IMR-90 (cell line): ENCODE measurements around the gene MT1X. TPM values are rescaled to one million over a fixed set of nuclear protein-coding genes. Genes with fewer than 3 reads are reported as not detected.
A peak's percentile ranks its signal among the peaks of the same experiment; 100 is the strongest.

Source experiments
- ATAC-seq: fragments of 200-7000 bp; cut with Tn5 transposase; 2 replicates; pipeline ENCODE4 v1.9.1; 2020; ENCODE audit warnings: low read depth, mild to moderate bottlenecking, moderate library complexity
- BruUV-seq: library from RNA; stranded (reverse); fragments of 400-500 nt; replicated peaks from 2 replicates; lab custom pipeline; 2021; lab: Mats Ljungman, UMichigan
- CTCF ChIA-PET: fragments of 300-600 bp; formaldehyde crosslinking; extraction: SDS; loops from one replicate; lab custom pipeline; 2021; ENCODE audit warnings: antibody characterized with exemption; lab: Yijun Ruan, JAX
- POLR2A ChIA-PET: fragments of 300-600 bp; sonication (Branson Sonifier 250); formaldehyde crosslinking; loops from one replicate; lab custom pipeline; 2022; ENCODE audit warnings: antibody characterized with exemption; ENCODE audit not compliant: unreplicated experiment; lab: Charles Lee
- DNase-seq: peaks from one replicate; pipeline ENCODE4 v3.0.0; 2013
- H2AFZ ChIP-seq: replicated peaks from 2 replicates; pipeline ENCODE3; 2013; ENCODE audit warnings: low read length, mild to moderate bottlenecking; ENCODE audit not compliant: poor library complexity
- H2AK5ac ChIP-seq: 2 replicates; pipeline ENCODE4 v1.6.1; 2013; ENCODE audit warnings: low read depth, low read length, inconsistent platforms
- H2AK9ac ChIP-seq: replicated peaks from 2 replicates; pipeline ENCODE3; 2013; ENCODE audit warnings: mild to moderate bottlenecking, low read depth, low read length, moderate library complexity; ENCODE audit not compliant: poor library complexity
- H2BK120ac ChIP-seq: 2 replicates; pipeline ENCODE4 v1.6.1; 2013; ENCODE audit warnings: low read depth, low read length, inconsistent platforms
- H2BK15ac ChIP-seq: 3 replicates; pipeline ENCODE4 v1.6.1; 2013; ENCODE audit warnings: low read depth, low read length, inconsistent platforms
- H2BK20ac ChIP-seq: 2 replicates; pipeline ENCODE4 v1.6.1; 2013; ENCODE audit warnings: low read depth, mild to moderate bottlenecking, inconsistent platforms, low read length, moderate library complexity
- H2BK5ac ChIP-seq: 2 replicates; pipeline ENCODE4 v1.6.1; 2013; ENCODE audit warnings: mild to moderate bottlenecking, low read depth, low read length, inconsistent platforms; ENCODE audit not compliant: poor library complexity, severe bottlenecking
- H3K14ac ChIP-seq: replicated peaks from 2 replicates; pipeline ENCODE4 v1.6.1; 2013; ENCODE audit warnings: low read depth, low read length, inconsistent platforms
- H3K18ac ChIP-seq: 2 replicates; pipeline ENCODE4 v1.6.1; 2013; ENCODE audit warnings: low read depth, low read length, control low read depth
- H3K23ac ChIP-seq: 2 replicates; pipeline ENCODE4 v1.6.1; 2013; ENCODE audit warnings: low read depth, low read length, inconsistent platforms
- H3K27ac ChIP-seq: 2 replicates; pipeline ENCODE4 v1.5.1; 2013; ENCODE audit warnings: mild to moderate bottlenecking, control low read depth, low read length; ENCODE audit not compliant: insufficient read depth
- H3K27me3 ChIP-seq: 2 replicates; pipeline ENCODE4 v1.6.1; 2013; ENCODE audit warnings: low read length; ENCODE audit not compliant: control insufficient read depth, insufficient read depth
- H3K36me3 ChIP-seq: 2 replicates; pipeline ENCODE4 v1.6.1; 2013; ENCODE audit warnings: low read length, mixed read lengths; ENCODE audit not compliant: control insufficient read depth, insufficient read depth
- H3K4ac ChIP-seq: 2 replicates; pipeline ENCODE4 v1.6.1; 2013; ENCODE audit warnings: low read depth, low read length, inconsistent platforms
- H3K4me1 ChIP-seq: 2 replicates; pipeline ENCODE4 v1.6.1; 2013; ENCODE audit warnings: low read length, mixed read lengths; ENCODE audit not compliant: control insufficient read depth, insufficient read depth
- H3K4me2 ChIP-seq: 2 replicates; pipeline ENCODE4 v1.6.1; 2013; ENCODE audit warnings: low read depth, mild to moderate bottlenecking, control low read depth, low read length, moderate library complexity
- H3K4me3 ChIP-seq: 2 replicates; pipeline ENCODE4 v1.5.1; 2013; ENCODE audit warnings: low read depth, mild to moderate bottlenecking, control low read depth, low read length, moderate library complexity; ENCODE audit not compliant: insufficient read depth
- H3K56ac ChIP-seq: 2 replicates; pipeline ENCODE4 v1.6.1; 2013; ENCODE audit warnings: low read length, inconsistent platforms; ENCODE audit not compliant: insufficient read depth; ENCODE audit errors: extremely low read depth
- H3K79me1 ChIP-seq, 2 experiments: 2 replicates each; pipeline ENCODE4 v1.6.1; 2013; ENCODE audit warnings: low read length in 2 of 2, inconsistent platforms in 1 of 2, low read depth in 1 of 2
- H3K9ac ChIP-seq: 2 replicates; pipeline ENCODE4 v1.6.1; 2013; ENCODE audit warnings: low read depth, low read length, control low read depth
- H3K9me1 ChIP-seq: 2 replicates; pipeline ENCODE4 v1.6.1; 2013; ENCODE audit warnings: low read length, inconsistent platforms; ENCODE audit not compliant: insufficient read depth
- H3K9me3 ChIP-seq: 2 replicates; pipeline ENCODE4 v1.6.1; 2013; ENCODE audit warnings: low read length; ENCODE audit not compliant: control insufficient read depth, insufficient read depth
- H4K20me1 ChIP-seq: 2 replicates; pipeline ENCODE4 v1.6.1; 2013; ENCODE audit warnings: low read length, inconsistent platforms; ENCODE audit not compliant: insufficient read depth
- H4K5ac ChIP-seq: 2 replicates; pipeline ENCODE4 v1.6.1; 2013; ENCODE audit warnings: mild to moderate bottlenecking, low read depth, low read length, control low read depth
- H4K8ac ChIP-seq, 2 experiments: 2 replicates each; pipeline ENCODE4 v1.6.1; 2013; ENCODE audit warnings: low read depth in 2 of 2, low read length in 2 of 2, control low read depth in 1 of 2, inconsistent platforms in 1 of 2
- H4K91ac ChIP-seq: 2 replicates; pipeline ENCODE4 v1.6.1; 2013; ENCODE audit warnings: low read depth, low read length, inconsistent platforms; ENCODE audit not compliant: insufficient read depth
- CEBPB ChIP-seq: IDR thresholded peaks from 2 replicates; pipeline ENCODE4 v1.6.1; 2012; ENCODE audit warnings: low read depth, low read length, improper control_type of control experiment
- MAFK ChIP-seq: IDR thresholded peaks from 2 replicates; pipeline ENCODE4 v1.6.1; 2012; ENCODE audit warnings: low read depth, low read length, improper control_type of control experiment
- SMC3 ChIP-seq: fragments of 150-350 bp; IDR thresholded peaks from 2 replicates; pipeline ENCODE4 v1.6.1; 2016; ENCODE audit warnings: low read depth, mild to moderate bottlenecking, antibody characterized with exemption, low read length, moderate library complexity
- WGBS, 2 experiments: methylation state at CpG; one replicate each; pipeline versions ENCODE4 v1.1.5 to v1.1.7; 2013; ENCODE audit warnings: missing lambda C conversion rate in 2 of 2; ENCODE audit not compliant: insufficient read length in 1 of 2; ENCODE audit errors: extremely low coverage in 2 of 2; 5-methylcytosine and 5-hydroxymethylcytosine counted together
- dilution Hi-C: fragments of 300-500 bp; cut with HindIII; formaldehyde crosslinking; loops from one replicate; pipeline ENCODE4 v1.14.3; 2018; ENCODE audit warnings: low sequenced_read_pairs; ENCODE audit not compliant: unreplicated experiment
- in situ Hi-C: fragments of 300-500 bp; cut with MboI; formaldehyde crosslinking; loops from 3 replicates; pipeline ENCODE4 v1.14.3; 2019; ENCODE audit warnings: low sequenced_read_pairs, inconsistent platforms, mixed read lengths
- intact Hi-C: fragments of 100-400 bp; cut with micrococcal nuclease; formaldehyde crosslinking; loops from 2 replicates; pipeline ENCODE4 v1.10.0; 2022
- polyA plus RNA-seq, 3 experiments: library from polyadenylated mRNA; depleted of rRNA; stranded (reverse); fragments of >200 nt; gene quantifications; 2 replicates each; pipeline ENCODE4 v1.2.3, GENCODE V29; 2012; ENCODE audit warnings: low replicate concordance in 1 of 3
- total RNA-seq: library from RNA; depleted of rRNA; stranded (reverse); fragments of >200 nt; gene quantifications from 2 replicates; pipeline ENCODE4 v1.2.3, GENCODE V29; 2012

The MT1X gene
- total and polyA plus RNA-seq, 2 of the 4 experiments (the other 2 are of a cell fraction): 5.6 to 170 TPM

DNA sequence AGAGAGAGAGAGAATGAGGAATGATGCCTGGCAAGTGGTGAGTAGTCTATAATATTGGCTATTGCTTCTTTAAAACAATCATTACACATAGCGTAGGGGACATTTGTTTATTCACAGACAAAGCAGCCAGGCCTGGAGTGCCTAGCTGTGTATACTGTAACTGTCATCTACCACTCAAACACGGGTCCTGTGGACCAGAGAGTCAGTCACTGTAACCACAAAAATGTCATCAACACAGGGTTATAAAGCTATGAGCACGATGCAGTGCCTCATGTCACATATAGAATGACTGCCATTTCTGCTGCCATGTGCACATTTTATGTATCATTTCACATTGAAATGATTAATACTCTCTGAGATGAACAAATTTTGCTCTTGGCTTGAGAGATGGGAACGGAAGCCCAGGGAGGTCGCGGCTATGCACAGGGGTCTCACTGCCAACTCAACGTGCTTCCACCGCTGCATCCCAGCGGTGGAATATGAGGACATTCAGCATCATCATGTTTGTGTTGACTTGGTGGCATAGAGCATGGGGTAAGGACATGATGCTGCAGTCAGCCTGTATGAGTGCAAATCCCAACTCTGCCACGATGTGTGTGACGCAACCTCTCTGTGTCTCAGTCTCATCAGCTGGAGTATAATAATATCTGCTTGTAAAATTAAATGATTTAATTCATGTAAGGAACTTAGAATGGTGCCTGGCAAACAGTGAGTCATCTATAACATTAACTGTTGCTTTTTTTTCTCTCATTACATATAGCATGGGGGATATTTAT is 9.3 kb upstream of the MT1X start:
- H3K23ac ChIP-seq: peak overlapping the region; percentile 18; the same call in 1 of the 2 replicates
- H2BK20ac ChIP-seq: no peak overlapping the region
- no peak overlapping the region for H3K18ac ChIP-seq
- dilution Hi-C loops: no loop called here
- no peak overlapping the region for H3K14ac ChIP-seq
- no peaks in the 10 kb centered on the region for H3K36me3 ChIP-seq
- H2AK9ac ChIP-seq: no peak overlapping the region
- H3K27ac ChIP-seq: no peak overlapping the region
- no peak overlapping the region for H3K4me3 ChIP-seq
- in situ Hi-C loops: no loop called here
- no peak overlapping the region for H4K8ac ChIP-seq
- DNase-seq: peak; percentile 56
- no peak overlapping the region for H2BK5ac ChIP-seq
- WGBS, 2 experiments: 0% methylated on average over 2 of the region's 11 CpGs; no CpG with 5 or more reads in 1 of the 2 experiments
- H3K9me1 ChIP-seq: peaks cover 5% of the 10 kb centered on the region
- no peak overlapping the region for H2BK15ac ChIP-seq
- H3K9ac ChIP-seq: no peak overlapping the region
- H3K4me1 ChIP-seq: peaks cover 13% of the 10 kb centered on the region
- H4K5ac ChIP-seq: no peak overlapping the region
- H3K4ac ChIP-seq: peak overlapping the region; percentile 7; the same call in 1 of the 2 replicates
- H2BK120ac ChIP-seq: peak overlapping the region; percentile 4; the same call in 1 of the 2 replicates
- ATAC-seq: peak; percentile 68
- peaks cover 50% of the 10 kb centered on the region for H3K27me3 ChIP-seq
- peaks cover 4% of the 10 kb centered on the region; the same call in 1 of the 2 replicates for H4K20me1 ChIP-seq
- H3K9me3 ChIP-seq: no peaks in the 10 kb centered on the region
- H2AK5ac ChIP-seq: no peak overlapping the region
- intact Hi-C loops: no loop called here
- peak overlapping the region; percentile 35 for H3K4me2 ChIP-seq
- BruUV-seq: no TSS peak
- H4K91ac ChIP-seq: no peak overlapping the region
- POLR2A ChIA-PET: no interaction called here
- peak; percentile 94 for TF ChIP-seq CEBPB
- no peak for TF ChIP-seq SMC3
- peak; percentile 22; the same call in 1 of the 2 replicates for TF ChIP-seq MAFK
- CTCF ChIA-PET: interaction anchor here (0.6 to 2.7 kb wide), 6 partner anchors 8 to 116 kb away, joined by 3 to 10 read pairs (median 4); partner anchors contain the start of gene MT1X
- peak overlapping the region; percentile 76 for H2AFZ ChIP-seq
- no peaks in the 10 kb centered on the region for H3K79me1 ChIP-seq
- 0 out of 2 replicates have a peak overlapping the region, but pooled peaks have one; percentile 8 for H3K56ac ChIP-seq
